ENCODE measurements around the gene TMC1. TPM values are rescaled to one million over a fixed set of nuclear protein-coding genes. Genes with fewer than 3 reads are reported as not detected.
A peak's percentile ranks its signal among the peaks of the same experiment; 100 is the strongest.
"Not testable (repeated sequence)": the region's sequence is repeated elsewhere in the genome, so short reads cannot be mapped to it uniquely, and the experiment has no call there.

Gene TMC1
- not detected for total RNA-seq

DNA sequence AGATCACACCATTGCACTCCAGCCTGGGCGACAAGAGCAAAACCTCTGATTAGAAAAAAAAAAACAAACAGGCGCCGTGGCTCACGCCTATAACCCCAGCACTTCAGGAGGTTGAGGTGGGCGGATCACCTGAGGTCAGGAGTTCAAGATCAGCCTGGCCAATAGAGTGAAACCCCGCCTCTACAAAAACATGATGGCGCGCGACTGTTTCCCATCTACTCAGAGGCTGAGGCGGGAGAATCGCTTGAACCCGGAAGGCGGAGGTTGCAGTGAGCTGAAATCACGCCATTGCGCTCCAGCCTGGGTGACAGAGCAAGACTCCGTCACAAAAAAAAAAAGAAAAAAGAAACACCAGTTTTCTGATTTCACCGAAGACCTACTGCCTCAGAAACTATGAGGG lies at the start of gene TMC1:
TMC1 (plus strand) TSS at position 193 of the 400 bp plus-strand sequence. CDS start 127,041 bp downstream, outside the sequence.
- H3K9me3 Mint-ChIP-seq (ENCODE audit: low read depth); CTCF ChIA-PET; ATAC-seq; H3K27me3 Mint-ChIP-seq; H3K27ac Mint-ChIP-seq; H3K4me3 Mint-ChIP-seq; DNase-seq; H3K36me3 Mint-ChIP-seq: not testable (repeated sequence)
- H3K4me1 Mint-ChIP-seq, result peaks cover 12% of the 10 kb centered on the region

DNA sequence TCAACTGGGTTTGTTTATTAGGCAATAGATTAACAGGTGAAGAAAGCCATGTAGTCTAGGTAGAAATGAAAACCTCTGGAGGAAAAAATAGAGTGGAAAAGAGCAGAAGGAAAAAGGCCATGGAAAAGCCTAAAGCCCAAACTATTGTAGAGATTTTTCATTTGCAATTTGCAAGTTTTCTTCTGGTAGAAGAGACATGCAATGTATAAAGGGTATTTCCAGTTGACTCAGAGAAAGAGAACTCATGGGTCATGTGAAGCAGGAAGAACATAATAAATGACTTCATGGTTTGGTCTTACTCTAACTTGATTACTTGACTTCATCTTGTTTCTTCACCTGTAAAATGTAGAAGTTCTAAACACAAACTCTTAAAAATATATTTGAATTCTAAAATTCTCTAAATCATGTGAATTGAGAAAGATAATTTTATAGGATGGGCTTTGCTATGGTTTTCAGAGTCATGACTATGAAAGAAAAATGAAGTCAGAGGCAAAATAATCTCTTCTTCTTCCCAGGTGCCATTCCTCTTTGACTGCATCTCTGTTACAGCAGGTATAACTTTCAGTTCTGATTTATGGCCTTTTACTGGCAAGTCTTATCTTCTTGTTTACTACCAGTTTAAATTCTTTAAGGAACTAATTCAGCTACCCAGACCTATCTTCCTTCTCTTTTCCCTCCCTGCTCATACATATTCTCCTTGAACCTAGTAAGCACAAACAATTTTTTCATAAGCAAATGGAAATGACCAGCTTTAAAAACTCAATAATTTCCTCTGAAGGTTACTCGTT lies 47.7 kb upstream of the TMC1 start:
- Mint-ChIP-seq H3K4me1 (peaks cover 46% of the 10 kb centered on the region), H3K27ac (peak overlapping the region; percentile 58), H3K27me3 (no peaks in the 10 kb centered on the region), H3K36me3 (peaks cover 7% of the 10 kb centered on the region), H3K4me3 (no peak overlapping the region), H3K9me3 (ENCODE audit: low read depth) (peaks cover 4% of the 10 kb centered on the region)
- DNase-seq (no peak), ATAC-seq (peak; percentile 61)
- CTCF ChIA-PET, result interaction anchor here (1.4 kb wide), 1 partner anchor 15 kb away, joined by 3 read pairs; no protein-coding TSS in a partner anchor

DNA sequence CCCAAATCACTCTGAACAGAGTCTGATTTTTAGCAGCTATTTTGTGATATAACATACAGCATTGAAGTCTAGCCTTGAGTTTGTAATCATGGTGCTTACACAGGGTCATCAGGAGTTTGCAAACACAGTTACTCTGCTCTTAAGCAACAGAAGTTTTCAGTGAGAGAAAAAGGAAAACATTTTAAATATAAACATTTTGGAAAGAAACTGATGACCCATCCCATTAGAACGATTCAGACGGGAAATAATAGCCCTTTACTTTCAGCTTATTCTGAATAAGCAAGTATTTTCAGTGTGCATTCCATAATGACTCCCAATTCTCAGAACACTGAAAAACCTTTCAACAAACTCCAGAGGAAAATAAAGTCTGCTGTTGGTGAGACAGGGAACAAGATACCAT lies 46.7 kb upstream of the TMC1 start:
- H3K36me3 Mint-ChIP-seq, result peaks cover 7% of the 10 kb centered on the region
- no peaks in the 10 kb centered on the region for H3K27me3 Mint-ChIP-seq
- peaks cover 4% of the 10 kb centered on the region for H3K9me3 Mint-ChIP-seq (ENCODE audit: low read depth)
- ATAC-seq (no peak), DNase-seq (no peak)
- peaks cover 55% of the 10 kb centered on the region for H3K4me1 Mint-ChIP-seq
- H3K4me3 Mint-ChIP-seq, result no peak overlapping the region
- CTCF ChIA-PET, result interaction anchor here (1.4 kb wide), 1 partner anchor 16 kb away, joined by 3 read pairs; no protein-coding TSS in a partner anchor
- H3K27ac Mint-ChIP-seq, result no peak overlapping the region

DNA sequence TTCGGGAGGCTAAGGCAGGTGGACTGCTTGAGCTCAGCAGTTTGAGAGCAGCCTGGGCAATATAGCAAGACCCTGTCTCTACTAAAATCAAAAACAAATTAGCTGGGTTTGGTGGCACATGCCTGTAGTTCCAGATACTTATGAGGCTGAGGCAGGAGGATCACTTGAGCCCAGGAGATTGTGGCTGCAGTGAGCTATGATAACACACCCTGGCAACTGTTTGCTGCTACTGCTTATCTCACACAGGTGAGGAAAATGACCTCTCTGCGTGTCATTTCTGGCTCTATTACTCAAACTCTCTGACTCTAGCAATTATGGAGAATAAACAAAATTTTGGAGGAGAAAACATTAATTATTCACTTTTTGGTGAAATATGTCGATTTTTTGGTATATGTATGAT lies 45.3 kb upstream of the TMC1 start:
- no peak overlapping the region for H3K4me3 Mint-ChIP-seq

DNA sequence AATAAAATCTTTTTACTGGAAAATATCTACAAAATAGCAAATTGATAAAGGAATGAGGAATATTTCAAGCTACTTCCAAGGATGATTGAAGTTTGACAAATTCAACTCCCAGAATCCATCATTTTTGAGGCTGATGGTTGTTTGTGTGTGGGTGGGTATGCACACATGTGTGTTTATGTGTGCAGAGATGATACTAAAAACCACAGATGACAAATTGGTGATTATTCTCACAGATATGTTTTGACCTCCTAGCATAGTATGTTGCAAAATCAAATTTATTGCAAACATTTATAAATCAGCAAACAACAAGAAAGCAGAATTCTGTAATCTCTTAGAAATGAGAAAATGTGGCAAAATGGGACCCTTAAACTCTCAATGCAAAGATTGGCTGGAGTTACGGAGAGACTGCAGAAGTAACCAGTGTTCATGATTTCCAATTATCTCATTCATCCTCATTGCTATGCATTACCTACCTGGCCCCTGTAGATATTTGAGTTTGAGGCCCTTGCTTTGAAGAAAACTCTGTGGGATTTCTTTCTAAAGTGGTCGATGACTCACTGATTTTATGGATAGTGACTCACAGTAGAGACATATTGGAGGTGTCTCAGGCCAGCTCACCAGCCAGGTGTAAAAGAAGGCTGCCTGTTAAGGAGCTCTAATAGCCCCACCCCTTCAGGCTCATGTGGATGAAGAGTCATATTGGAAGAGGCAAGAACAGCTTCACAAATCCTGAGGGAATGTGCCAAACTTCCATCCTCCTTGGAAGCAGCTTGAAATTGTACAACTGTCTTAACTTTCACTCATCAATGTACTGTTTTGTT lies 44.6 kb upstream of the TMC1 start:
- Mint-ChIP-seq H3K36me3 (peaks cover 3% of the 10 kb centered on the region), H3K27me3 (no peaks in the 10 kb centered on the region), H3K4me3 (no peak overlapping the region), H3K9me3 (ENCODE audit: low read depth) (peaks cover under 1% of the 10 kb centered on the region), H3K27ac (no peak overlapping the region), H3K4me1 (peaks cover 50% of the 10 kb centered on the region)
- DNase-seq, result peak; percentile 51
- CTCF ChIA-PET, result interaction anchor here (1.2 kb wide), 1 partner anchor 12 kb away, joined by 3 read pairs; no protein-coding TSS in a partner anchor
- ATAC-seq, result peak; percentile 86

More for the DNA sequence above, 45.3 kb upstream of the TMC1 start:
- CTCF ChIA-PET, result interaction anchor here (1.2 kb wide), 1 partner anchor 11 kb away, joined by 3 read pairs; no protein-coding TSS in a partner anchor
- no peak for DNase-seq
- Mint-ChIP-seq H3K9me3 (ENCODE audit: low read depth) (peaks cover 4% of the 10 kb centered on the region), H3K4me1 (peaks cover 53% of the 10 kb centered on the region), H3K36me3 (peaks cover 6% of the 10 kb centered on the region), H3K27me3 (no peaks in the 10 kb centered on the region), H3K27ac (no peak overlapping the region)
- ATAC-seq, result no peak

DNA sequence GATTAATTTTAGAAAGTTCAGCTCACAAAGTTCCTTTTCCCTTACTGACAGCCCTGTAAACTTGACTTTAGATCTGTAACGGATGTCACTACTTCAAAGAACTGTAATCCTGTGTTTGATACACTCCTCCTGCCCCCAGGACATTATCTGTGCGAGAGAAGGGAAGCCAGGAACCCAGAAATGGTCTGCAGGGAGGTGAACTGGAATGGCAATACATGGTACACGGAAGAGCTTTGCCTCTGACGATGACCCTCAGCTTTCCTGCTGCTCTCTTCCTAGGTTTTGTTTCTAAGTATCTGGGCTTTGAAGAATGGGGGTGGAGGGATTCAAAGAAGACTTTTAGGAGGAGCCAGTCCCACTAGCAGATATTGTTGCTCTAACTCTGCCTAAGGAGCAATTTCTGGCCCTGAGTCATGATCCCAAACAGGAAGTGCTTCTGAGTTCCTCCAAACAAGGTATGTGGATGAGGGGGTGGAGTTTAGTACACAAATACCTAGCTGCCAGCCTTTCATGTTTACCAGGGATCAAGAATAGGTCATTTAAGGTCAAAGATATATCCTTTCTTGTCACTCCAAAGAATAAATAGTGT lies 43.4 kb upstream of the TMC1 start:
- DNase-seq (no peak), ATAC-seq (no peak)
- no peak overlapping the region for H3K27ac Mint-ChIP-seq
- H3K9me3 Mint-ChIP-seq (ENCODE audit: low read depth), result no peaks in the 10 kb centered on the region
- H3K27me3 Mint-ChIP-seq, result no peaks in the 10 kb centered on the region
- no peaks in the 10 kb centered on the region for H3K36me3 Mint-ChIP-seq
- CTCF ChIA-PET, result interaction anchor here (0.7 kb wide), 1 partner anchor 28 kb away, joined by 3 read pairs; no protein-coding TSS in a partner anchor
- H3K4me3 Mint-ChIP-seq, result no peak overlapping the region
- H3K4me1 Mint-ChIP-seq, result peaks cover 44% of the 10 kb centered on the region

DNA sequence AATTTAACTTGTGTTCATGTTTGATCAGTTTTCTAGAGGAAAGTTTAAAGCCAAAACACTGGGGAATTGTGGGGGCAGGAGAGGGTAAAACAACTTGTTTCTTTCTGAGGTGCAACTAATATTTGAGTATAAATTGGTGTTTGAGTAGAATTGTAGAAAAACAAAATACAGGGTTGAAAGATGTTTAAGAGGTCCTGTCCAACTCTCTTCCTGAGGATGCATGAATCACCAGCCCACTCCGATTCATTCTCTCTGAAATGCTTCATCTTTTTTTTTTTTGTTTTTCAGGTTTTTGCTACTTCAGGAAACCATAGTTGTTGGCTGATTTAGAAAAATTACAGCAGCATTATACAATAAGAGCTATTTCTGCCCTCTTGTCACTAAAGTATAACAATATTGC lies 42.4 kb upstream of the TMC1 start:
- H3K4me3 Mint-ChIP-seq, result peak overlapping the region; percentile 51
- H3K27me3 Mint-ChIP-seq, result no peaks in the 10 kb centered on the region
- no peaks in the 10 kb centered on the region for H3K36me3 Mint-ChIP-seq
- H3K27ac Mint-ChIP-seq, result peak overlapping the region; percentile 45
- no peaks in the 10 kb centered on the region for H3K9me3 Mint-ChIP-seq (ENCODE audit: low read depth)
- no peak for ATAC-seq
- no peak for DNase-seq
- peaks cover 35% of the 10 kb centered on the region for H3K4me1 Mint-ChIP-seq
- CTCF ChIA-PET, result interaction anchor here (0.7 to 1.1 kb wide), 2 partner anchors 27 to 34 kb away, joined by 3 read pairs; no protein-coding TSS in a partner anchor

DNA sequence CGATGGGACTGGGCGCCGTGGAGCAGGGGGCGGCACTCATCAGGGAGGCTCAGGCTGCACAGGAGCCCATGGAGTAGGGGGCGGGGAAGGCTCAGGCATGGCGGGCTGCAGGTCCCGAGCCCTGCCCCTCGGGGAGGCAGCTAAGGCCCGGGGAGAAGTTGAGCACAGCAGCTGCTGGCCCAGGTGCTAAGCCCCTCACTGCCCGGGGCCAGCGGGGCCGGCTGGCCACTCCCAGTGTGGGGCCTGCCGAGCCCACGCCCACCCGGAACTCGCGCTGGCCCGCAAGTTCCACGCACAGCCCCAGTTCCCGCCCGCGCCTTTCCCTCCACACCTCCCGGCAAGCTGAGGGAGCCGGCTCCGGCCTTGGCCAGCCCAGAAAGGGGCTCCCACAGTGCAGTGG lies 41.1 kb upstream of the TMC1 start:
- H3K9me3 Mint-ChIP-seq (ENCODE audit: low read depth); DNase-seq; CTCF ChIA-PET; H3K4me3 Mint-ChIP-seq; H3K27ac Mint-ChIP-seq; ATAC-seq; H3K36me3 Mint-ChIP-seq; H3K27me3 Mint-ChIP-seq: not testable (repeated sequence)
- H3K4me1 Mint-ChIP-seq, result peaks cover 32% of the 10 kb centered on the region

DNA sequence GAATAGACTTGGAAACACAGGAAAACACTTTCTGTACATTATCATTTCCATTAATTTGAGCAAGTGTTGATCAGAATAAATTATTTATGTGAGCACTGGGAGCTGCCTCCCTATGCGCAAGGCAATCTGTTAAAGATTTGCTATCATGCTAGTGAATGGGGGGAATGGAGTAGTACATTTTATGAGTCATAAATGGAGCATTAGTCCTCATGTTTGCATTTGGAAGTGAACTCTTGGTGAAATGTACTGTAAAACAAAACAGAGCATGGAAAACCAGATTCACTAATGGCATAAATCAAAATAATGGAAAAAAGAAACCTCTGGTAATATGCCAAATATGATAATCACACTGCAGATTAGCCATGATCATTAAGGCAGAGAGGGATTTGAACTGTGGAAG lies 40.5 kb upstream of the TMC1 start:
- CTCF ChIA-PET, result interaction anchor here (1.0 kb wide), 1 partner anchor 10 kb away, joined by 3 read pairs; no protein-coding TSS in a partner anchor

DNA sequence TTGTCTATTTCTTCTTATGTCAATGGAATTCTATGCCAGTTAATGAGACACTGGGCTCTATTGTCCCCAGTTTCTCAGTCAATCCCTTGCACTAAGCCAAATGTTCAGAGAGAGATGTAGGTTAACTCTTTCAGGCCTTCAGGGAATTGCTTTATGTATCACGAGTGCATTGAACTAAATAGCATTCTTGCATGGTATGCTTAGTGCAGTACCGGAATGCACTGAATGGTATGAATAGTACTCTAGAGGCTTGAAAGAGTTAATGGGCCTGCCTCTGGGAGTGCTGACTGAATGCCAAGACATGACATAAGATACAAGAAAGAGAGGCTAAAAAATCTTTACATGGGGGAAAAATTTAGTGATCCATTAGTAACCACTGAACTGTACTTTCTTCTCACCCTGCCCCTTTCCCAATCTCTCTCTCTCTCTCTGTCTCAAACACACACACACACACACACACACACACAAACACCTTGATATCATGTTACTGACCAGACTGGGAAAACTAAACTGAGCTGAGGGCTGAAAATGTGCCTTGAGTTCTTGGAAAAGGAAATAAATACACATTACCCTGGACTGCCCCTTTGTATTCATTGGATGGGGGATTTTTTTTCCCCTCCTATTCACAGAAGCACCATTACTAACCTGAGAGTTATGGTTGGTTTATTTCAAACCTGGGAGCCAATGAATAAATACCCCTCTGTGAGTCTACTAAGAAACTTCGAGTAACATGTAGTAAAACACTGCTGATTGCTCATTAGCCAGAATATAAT lies 35.4 kb upstream of the TMC1 start:
- H3K27me3 Mint-ChIP-seq, result peaks cover 7% of the 10 kb centered on the region
- CTCF ChIA-PET, result no interaction called here
- no peaks in the 10 kb centered on the region for H3K9me3 Mint-ChIP-seq (ENCODE audit: low read depth)
- ATAC-seq (no peak), DNase-seq (no peak)
- H3K36me3 Mint-ChIP-seq, result peaks cover 1% of the 10 kb centered on the region
- H3K4me3 Mint-ChIP-seq, result no peak overlapping the region
- H3K4me1 Mint-ChIP-seq, result peaks cover 2% of the 10 kb centered on the region
- H3K27ac Mint-ChIP-seq, result no peak overlapping the region

More for the DNA sequence above, 40.5 kb upstream of the TMC1 start:
- H3K4me1 Mint-ChIP-seq, result peaks cover 32% of the 10 kb centered on the region
- ATAC-seq, result no peak
- no peaks in the 10 kb centered on the region for H3K36me3 Mint-ChIP-seq
- no peak overlapping the region for H3K27ac Mint-ChIP-seq
- H3K4me3 Mint-ChIP-seq, result no peak overlapping the region
- no peaks in the 10 kb centered on the region for H3K27me3 Mint-ChIP-seq
- H3K9me3 Mint-ChIP-seq (ENCODE audit: low read depth), result no peaks in the 10 kb centered on the region
- DNase-seq, result no peak

DNA sequence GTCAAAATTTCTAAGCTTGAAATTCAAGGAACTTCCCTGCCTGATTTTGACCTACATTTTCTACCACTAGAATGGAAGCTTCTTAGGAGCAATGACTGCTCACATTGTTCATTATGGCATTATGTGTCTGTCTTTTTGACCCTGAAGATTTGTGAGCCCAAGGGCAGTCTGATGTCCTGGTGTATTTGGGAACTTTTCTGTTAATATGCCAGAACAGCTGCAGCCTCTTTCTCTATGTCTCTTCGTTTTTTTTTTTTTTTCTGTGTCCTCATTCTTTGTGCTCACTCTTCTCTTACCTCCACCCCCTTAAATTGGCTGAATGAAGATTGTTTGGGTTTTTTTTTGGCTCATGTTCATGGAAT lies 34.8 kb upstream of the TMC1 start:
- Mint-ChIP-seq H3K27ac (no peak overlapping the region), H3K4me1 (peaks cover 2% of the 10 kb centered on the region), H3K9me3 (ENCODE audit: low read depth) (no peaks in the 10 kb centered on the region), H3K36me3 (peaks cover 1% of the 10 kb centered on the region), H3K4me3 (no peak overlapping the region), H3K27me3 (peaks cover 7% of the 10 kb centered on the region)
- ATAC-seq (no peak), DNase-seq (no peak)
- CTCF ChIA-PET, result no interaction called here

DNA sequence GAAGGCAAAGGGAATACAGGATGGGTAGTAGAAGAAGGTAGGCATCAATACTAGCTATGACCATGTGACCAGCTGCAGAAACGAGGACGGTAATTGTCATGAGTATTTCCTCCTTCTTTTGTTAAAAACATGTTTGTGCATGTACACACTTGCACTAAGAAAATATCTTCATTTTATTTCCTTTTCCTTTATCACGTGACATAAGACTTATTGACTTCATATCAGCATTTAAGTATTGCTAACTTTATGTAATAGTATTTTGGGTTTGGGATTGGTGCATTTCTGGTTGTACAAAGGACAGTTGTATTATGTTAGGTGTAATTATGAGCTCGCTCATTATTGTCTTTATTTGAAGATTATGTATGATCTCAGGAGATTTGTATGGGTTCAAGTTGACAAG lies 33.7 kb upstream of the TMC1 start:
- DNase-seq; H3K4me1 Mint-ChIP-seq; H3K9me3 Mint-ChIP-seq (ENCODE audit: low read depth); H3K36me3 Mint-ChIP-seq; H3K4me3 Mint-ChIP-seq; ATAC-seq; CTCF ChIA-PET; H3K27me3 Mint-ChIP-seq; H3K27ac Mint-ChIP-seq: not testable (repeated sequence)

DNA sequence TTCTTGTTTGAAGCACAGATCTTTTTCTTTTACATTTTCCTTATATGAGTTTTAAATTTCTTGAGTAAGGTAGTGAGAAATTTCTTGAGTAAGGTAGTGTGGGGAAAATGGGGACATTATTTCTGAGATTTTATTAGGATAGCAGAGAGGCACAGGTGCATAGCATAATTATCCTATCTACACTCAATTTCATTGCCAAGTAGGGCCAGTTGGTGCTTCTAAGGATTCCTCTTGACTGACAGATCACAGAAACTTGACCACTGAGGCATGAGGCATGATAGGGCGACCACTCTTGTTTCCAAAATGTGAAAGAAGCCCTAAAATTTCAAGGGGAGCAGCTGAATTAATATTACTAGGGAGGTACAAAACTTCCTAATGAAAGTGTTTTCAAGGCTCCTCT lies 31.4 kb upstream of the TMC1 start:
- no peak for DNase-seq
- Mint-ChIP-seq H3K9me3 (ENCODE audit: low read depth) (no peaks in the 10 kb centered on the region), H3K36me3 (peaks cover 1% of the 10 kb centered on the region), H3K4me1 (no peaks in the 10 kb centered on the region), H3K27ac (no peak overlapping the region), H3K27me3 (peaks cover 11% of the 10 kb centered on the region), H3K4me3 (no peak overlapping the region)
- ATAC-seq, result no peak
- CTCF ChIA-PET, result no interaction called here

Data from activated CD8-positive, alpha-beta memory T cell treated with anti-CD3 and anti-CD28 coated beads, Interleukin-2, amount 10 ng/mL, durations not matched to agents 7 days and 5 days (primary cell).